Erythroblast (primary cell): ENCODE data around the gene WDR43.

Experiments
- DNase-seq, 2 experiments: peaks; one replicate each; lab custom pipeline; 2025; lab: John Stamatoyannopoulos, UW
- GATA1 ChIP-seq: IDR thresholded peaks from 2 replicates; pipeline ENCODE4 v1.6.1; 2011; ENCODE audit warnings: low read depth, mild to moderate bottlenecking, control low read depth, low read length, moderate library complexity
- POLR2A ChIP-seq: IDR thresholded peaks from 2 replicates; pipeline ENCODE4 v1.6.1; 2011; ENCODE audit warnings: mild to moderate bottlenecking, low read length

WDR43 gene

GRCh38 chr2:28981016-28981441 lies 86.6 kb downstream of the WDR43 start, which contains the start of gene TOGARAM2:
TSS of gene TOGARAM2 (plus strand) at chr2:28981298. CDS start at chr2:28994835, 13,537 bp downstream.
- DNase-seq, result no peak
- no peak for TF ChIP-seq POLR2A
- TF ChIP-seq GATA1, result no peak

DNA sequence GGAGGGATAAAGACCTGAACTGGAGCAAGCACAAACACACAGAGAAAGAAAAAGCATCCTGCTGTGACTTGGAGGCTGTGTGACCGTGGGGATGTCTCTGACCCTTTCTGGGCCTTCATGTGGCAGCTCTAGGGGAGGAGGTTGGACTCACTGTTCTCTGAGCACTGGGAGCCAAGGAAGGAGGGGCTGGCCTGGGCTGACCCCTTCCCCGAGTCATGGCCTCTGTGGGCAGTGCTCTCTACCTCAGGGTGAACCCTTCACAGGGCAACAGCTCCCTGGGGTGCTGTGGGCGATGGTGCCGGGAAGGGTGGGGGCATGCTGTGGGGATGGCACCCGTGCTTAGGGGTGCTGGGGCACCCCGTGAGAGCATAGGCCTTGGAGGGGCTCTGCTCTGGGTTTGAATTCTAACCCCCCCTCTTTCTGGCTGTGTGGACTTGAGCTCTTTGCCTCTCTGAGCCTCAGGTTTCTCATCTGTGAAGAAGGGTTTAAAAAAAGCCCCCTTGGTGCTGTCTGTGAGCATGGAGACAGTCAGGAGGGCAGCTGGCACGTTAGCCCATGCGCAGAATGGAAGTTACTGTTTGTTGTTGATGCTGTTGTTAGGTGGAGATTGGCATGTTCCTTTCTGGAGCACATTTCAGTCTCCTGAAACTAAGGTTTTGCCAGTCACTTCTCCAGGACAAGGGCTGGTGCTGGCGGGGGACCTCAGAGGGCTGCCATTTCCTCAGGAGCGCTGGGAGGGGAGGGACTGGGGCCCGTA lies 87.3 kb downstream of the WDR43 start:
- TF ChIP-seq GATA1 (no peak), POLR2A (no peak)
- DNase-seq, result no peak

DNA sequence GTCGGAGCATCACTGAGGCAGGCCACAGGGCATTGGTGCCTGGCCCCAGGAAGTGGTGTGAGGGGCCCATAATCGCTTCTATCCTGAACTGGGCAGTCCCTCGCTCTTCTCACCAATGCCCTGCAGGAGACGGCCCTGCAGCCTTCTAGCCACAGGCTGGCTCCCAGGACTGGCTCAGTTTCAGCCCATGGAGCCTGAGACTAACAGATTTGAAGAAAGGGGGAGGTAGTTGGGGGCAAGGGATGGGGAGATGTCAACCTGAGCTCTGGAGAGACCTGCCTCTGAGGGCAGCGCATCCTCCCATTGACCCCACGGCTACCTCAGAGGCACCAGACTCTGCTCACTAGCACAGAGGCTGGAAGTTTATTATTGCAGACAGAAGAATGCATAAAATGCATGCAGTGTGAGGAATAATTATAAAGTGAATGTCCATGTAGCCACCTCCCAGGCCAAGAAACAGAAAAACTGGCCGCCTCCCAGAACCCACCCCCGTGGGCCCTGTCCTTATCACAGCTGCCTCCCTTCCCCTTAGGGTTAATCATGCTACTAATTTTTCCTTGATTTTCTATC lies 88.0 kb downstream of the WDR43 start:
- no peak for DNase-seq
- TF ChIP-seq POLR2A (no peak), GATA1 (no peak)

DNA sequence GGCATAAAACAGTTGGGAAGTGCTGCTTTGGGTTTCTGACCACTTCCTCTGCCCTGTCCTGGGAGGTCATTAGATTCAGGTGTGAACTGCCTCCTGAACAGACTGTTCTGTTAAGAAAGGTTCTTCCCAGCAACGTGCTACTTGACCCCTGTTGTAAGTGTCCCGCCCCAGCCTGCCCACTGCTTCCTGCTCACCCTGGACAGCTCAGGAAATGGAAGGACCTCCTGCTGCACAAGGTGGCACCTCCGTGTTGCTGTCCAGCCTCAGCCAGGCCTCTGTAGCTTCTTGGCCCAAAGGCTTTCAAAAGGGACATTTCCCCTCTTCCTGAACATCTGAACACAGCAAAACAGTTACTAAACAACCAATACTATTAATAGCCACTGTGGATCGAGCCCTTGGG lies 92.0 kb downstream of the WDR43 start:
- no peak for DNase-seq

GRCh38 chr2:28989973-28990372 lies 95.5 kb downstream of the WDR43 start:
- TF ChIP-seq GATA1, result no peak
- TF ChIP-seq POLR2A, result no peak
- no peak for DNase-seq

More for the DNA sequence above, 92.0 kb downstream of the WDR43 start:
- no peak for TF ChIP-seq POLR2A
- TF ChIP-seq GATA1, result no peak

DNA sequence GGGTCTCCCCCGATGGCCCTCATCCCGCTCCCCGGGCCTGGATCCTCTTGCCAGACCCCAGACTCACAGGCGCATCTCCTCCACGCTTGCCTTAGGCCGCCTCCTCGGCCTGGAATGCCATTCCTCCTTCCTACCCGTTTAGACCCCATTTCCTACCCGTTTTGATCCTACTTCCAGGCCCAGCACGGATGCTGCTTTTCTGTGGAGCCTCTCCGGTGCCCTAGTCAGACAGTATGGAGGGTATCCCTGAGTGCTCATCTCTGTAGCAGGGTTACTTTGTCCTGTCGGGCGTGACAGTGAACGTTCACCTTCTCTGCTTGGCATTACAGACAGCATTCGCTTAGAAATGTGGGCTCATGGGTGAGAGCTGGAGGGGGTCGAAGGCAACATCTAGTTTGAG lies 96.0 kb downstream of the WDR43 start:
- TF ChIP-seq POLR2A (no peak), GATA1 (no peak)
- no peak for DNase-seq

DNA sequence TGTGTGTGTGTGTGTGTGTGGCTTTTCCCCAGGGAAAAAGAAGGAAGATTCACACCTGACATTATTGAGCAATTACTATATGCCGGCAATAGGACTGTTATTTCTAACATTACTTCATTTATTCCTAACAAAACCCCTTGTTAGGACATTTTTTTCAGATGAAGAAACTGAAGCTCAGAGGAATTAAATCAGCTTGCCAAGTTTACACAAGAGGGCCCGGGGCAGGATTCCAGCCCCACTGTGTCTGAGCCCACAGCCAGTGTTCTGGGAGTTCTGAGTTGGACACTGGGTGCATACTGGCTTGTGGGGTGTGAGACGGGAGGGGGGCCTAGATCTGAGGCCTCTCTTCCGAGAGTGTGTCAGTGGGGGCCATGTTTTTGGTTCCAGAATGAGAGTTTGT lies 96.6 kb downstream of the WDR43 start:
- TF ChIP-seq GATA1 (no peak), POLR2A (no peak)
- DNase-seq, result no peak

DNA sequence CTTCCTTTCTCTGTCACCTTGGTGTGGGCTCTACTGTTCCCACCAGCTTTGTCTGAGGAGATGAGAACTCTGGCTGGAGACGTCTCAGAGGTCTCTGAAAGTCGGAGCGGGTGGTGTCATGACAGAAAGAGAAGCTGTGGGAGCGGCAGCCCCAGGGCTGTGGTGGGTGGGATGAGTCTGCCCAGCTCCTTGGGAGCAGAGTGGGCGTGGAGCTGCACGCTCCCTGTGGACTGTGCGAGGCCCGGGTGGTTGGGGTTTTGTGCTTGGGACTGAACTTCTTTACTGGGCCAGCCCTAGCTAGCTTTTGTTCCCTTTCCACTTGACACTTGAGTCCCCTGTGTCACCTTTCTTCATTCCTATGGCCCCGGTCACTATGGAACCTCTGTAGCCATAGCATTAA lies 97.0 kb downstream of the WDR43 start:
- TF ChIP-seq POLR2A (no peak), GATA1 (no peak)
- no peak for DNase-seq

DNA sequence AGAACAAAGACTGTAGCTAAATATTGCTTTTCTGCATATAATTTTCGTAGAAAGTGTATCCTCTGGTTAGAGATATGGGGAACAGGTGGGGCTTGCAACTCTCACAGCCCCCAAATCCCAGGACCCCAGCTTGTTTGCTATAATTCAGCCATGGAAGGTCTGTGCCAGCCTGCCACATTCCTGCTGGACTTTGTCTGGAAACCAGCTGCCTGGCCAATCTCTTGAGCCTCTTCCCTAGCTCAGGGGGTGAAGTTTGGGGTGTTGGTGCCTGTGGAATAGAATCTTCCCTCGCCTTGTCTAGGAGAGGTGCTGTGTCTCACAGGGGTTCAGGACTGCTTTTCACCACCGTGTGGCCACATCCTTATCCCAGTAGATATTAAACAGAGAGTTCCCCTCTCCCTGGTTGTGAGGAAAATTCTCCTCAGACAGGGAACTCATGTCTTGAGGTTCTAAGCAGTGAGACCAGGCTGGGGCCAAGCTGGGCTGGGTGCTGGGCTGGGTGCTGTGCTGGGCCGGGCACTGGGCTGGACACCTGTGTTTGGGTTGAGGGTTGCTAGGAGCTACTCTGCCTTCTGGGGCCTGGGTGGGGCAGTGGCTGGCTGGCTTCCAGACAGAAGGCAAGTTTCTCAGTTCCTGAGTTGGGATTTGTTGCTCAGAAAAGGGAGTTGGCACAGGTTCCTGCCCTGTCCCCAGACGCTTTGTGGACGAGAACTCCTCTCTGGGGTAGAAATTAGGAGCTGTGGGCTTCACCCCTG lies 98.9 kb downstream of the WDR43 start:
- TF ChIP-seq GATA1 (no peak), POLR2A (no peak)

GRCh38 chr2:28994074-28994473 lies 99.6 kb downstream of the WDR43 start:
- TF ChIP-seq POLR2A (no peak), GATA1 (no peak)
- DNase-seq, result no peak

More for the DNA sequence above, 98.9 kb downstream of the WDR43 start:
- no peak for DNase-seq

GRCh38 chr2:28994679-28995078 lies 100.2 kb downstream of the WDR43 start:
- TF ChIP-seq GATA1 (no peak), POLR2A (no peak)
- no peak for DNase-seq

GRCh38 chr2:28995765-28996750 lies 101.6 kb downstream of the WDR43 start:
- no peak for DNase-seq
- TF ChIP-seq POLR2A, result no peak
- TF ChIP-seq GATA1, result no peak

- DNase-seq, result no peak
- TF ChIP-seq GATA1, result no peak
Measured at GRCh38 chr2:28997237-28997846, 102.9 kb downstream of the WDR43 start.
